Glomerular visceral epithelial cell (primary cell): Measurements from ENCODE around the gene OVOL2.
A peak's percentile ranks its signal among the peaks of the same experiment; 100 is the strongest.
"Not testable (repeated sequence)": the region's sequence is repeated elsewhere in the genome, so short reads cannot be mapped to it uniquely, and the experiment has no call there.

ENCODE experiments used
- DNase-seq: peaks from one replicate; pipeline ENCODE4 v3.0.0-alpha.2; 2016; ENCODE audit errors: extremely low spot score

Gene OVOL2

GRCh38 chr20:18057101-18057993, at the start of gene OVOL2:
TSS of gene OVOL2 (minus strand) at chr20:18057916. CDS start at chr20:18057634, 282 bp downstream.
- DNase-seq = peak; percentile 9

- DNase-seq = no peak
These were observed 45.8 kb upstream of the OVOL2 start for GRCh38 chr20:18103497-18103896.

- no peak for DNase-seq
These were observed 43.6 kb upstream of the OVOL2 start for GRCh38 chr20:18101125-18101810.

- not testable (repeated sequence) for DNase-seq
These were observed 42.9 kb upstream of the OVOL2 start for GRCh38 chr20:18100569-18100968.

GRCh38 chr20:18094191-18094590, 36.5 kb upstream of the OVOL2 start:
- DNase-seq = no peak

- DNase-seq = no peak
These were observed 35.7 kb upstream of the OVOL2 start for GRCh38 chr20:18093388-18093787.

GRCh38 chr20:18092890-18093289, 35.2 kb upstream of the OVOL2 start:
- no peak for DNase-seq

- no peak for DNase-seq
These were observed 33.9 kb upstream of the OVOL2 start for GRCh38 chr20:18091623-18092022.

GRCh38 chr20:18090477-18090876, 32.8 kb upstream of the OVOL2 start:
- no peak for DNase-seq

- DNase-seq = no peak
These were observed 32.3 kb upstream of the OVOL2 start for GRCh38 chr20:18090044-18090443.

- not testable (repeated sequence) for DNase-seq
These were observed 31.1 kb upstream of the OVOL2 start for GRCh38 chr20:18088841-18089240.

- not testable (repeated sequence) for DNase-seq
These were observed 30.6 kb upstream of the OVOL2 start for GRCh38 chr20:18088298-18088697.

- DNase-seq = no peak
These were observed 29.3 kb upstream of the OVOL2 start for GRCh38 chr20:18087054-18087453.

GRCh38 chr20:18080836-18081235, 23.1 kb upstream of the OVOL2 start:
- DNase-seq = not testable (repeated sequence)

GRCh38 chr20:18079756-18080353, 22.1 kb upstream of the OVOL2 start:
- no peak for DNase-seq

GRCh38 chr20:18077157-18077556, 19.4 kb upstream of the OVOL2 start:
- DNase-seq = no peak

- no peak for DNase-seq
These were observed 14.8 kb upstream of the OVOL2 start for GRCh38 chr20:18072532-18072931.

GRCh38 chr20:18066421-18067333, 9.0 kb upstream of the OVOL2 start:
- DNase-seq = no peak

GRCh38 chr20:18063676-18064075, 6.0 kb upstream of the OVOL2 start:
- no peak for DNase-seq

- no peak for DNase-seq
These were observed 1.9 kb upstream of the OVOL2 start for GRCh38 chr20:18059603-18060002.

- no peak for DNase-seq
These were observed 1.1 kb upstream of the OVOL2 start for GRCh38 chr20:18058661-18059467.
